Natural killer cell (primary cell): Measurements from ENCODE around the gene ARHGEF2. TPM values are rescaled to one million over a fixed set of nuclear protein-coding genes. Genes with fewer than 3 reads are reported as not detected.
A peak's percentile ranks its signal among the peaks of the same experiment; 100 is the strongest.

Source experiments
- ATAC-seq, 3 donors: fragments of 150-1000 bp in 2 of 3; fragments of 200-7000 bp in 1 of 3; cut with Tn5 transposase; 1 replicate in 1 of 3; 2 replicates in 2 of 3; pipeline ENCODE4 v1.10.0; 2021; ENCODE audit warnings: mild to moderate bottlenecking in 2 of 3, moderate library complexity in 2 of 3
- DNase-seq, 2 donors: peaks; one replicate each; pipeline versions ENCODE4 v3.0.0 to v3.0.0-alpha.2; 2013 to 2021; ENCODE audit warnings: mixed read lengths in 1 of 2
- H3K27ac ChIP-seq: one replicate; pipeline ENCODE4 v1.5.1; 2013; ENCODE audit warnings: mild to moderate bottlenecking, low read length
- H3K27me3 ChIP-seq: one replicate; pipeline ENCODE4 v1.6.1; 2013; ENCODE audit warnings: low read length; ENCODE audit not compliant: control insufficient read depth, insufficient read depth
- H3K36me3 ChIP-seq: one replicate; pipeline ENCODE4 v1.6.1; 2013; ENCODE audit warnings: low read length; ENCODE audit not compliant: control insufficient read depth, insufficient read depth
- H3K4me1 ChIP-seq: one replicate; pipeline ENCODE4 v1.6.1; 2013; ENCODE audit warnings: low read length; ENCODE audit not compliant: control insufficient read depth, insufficient read depth
- H3K4me3 ChIP-seq: one replicate; pipeline ENCODE4 v1.5.1; 2013; ENCODE audit warnings: low read length
- H3K9me3 ChIP-seq: one replicate; pipeline ENCODE4 v1.6.1; 2013; ENCODE audit warnings: low read length; ENCODE audit not compliant: control insufficient read depth, insufficient read depth
- H3K27ac Mint-ChIP-seq, 2 donors: one replicate each; pipeline ENCODE4 v1.8.0; 2022; ENCODE audit warnings: mild to moderate bottlenecking in 2 of 2, mixed read lengths in 2 of 2, moderate library complexity in 1 of 2
- H3K27me3 Mint-ChIP-seq, 2 donors: one replicate each; pipeline ENCODE4 v1.8.0; 2022; ENCODE audit warnings: low read depth in 2 of 2, mixed read lengths in 2 of 2
- H3K36me3 Mint-ChIP-seq: one replicate; pipeline ENCODE4 v1.8.0; 2022; ENCODE audit warnings: mixed read lengths
- H3K4me1 Mint-ChIP-seq, 2 donors: one replicate each; pipeline ENCODE4 v1.8.0; 2022; ENCODE audit warnings: mixed read lengths in 2 of 2
- H3K4me3 Mint-ChIP-seq: one replicate; pipeline ENCODE4 v1.8.0; 2022; ENCODE audit warnings: mild to moderate bottlenecking, moderate library complexity, mixed read lengths
- H3K9me3 Mint-ChIP-seq, 2 donors: one replicate each; pipeline ENCODE4 v1.8.0; 2022; ENCODE audit warnings: mixed read lengths in 2 of 2
- WGBS: methylation state at CpG from one replicate; pipeline ENCODE4 v1.1.7; 2013; ENCODE audit warnings: missing lambda C conversion rate; ENCODE audit not compliant: insufficient coverage; 5-methylcytosine and 5-hydroxymethylcytosine counted together
- intact Hi-C: fragments of 100-400 bp; cut with micrococcal nuclease; formaldehyde crosslinking; loops from one replicate; pipeline ENCODE4 v1.14.2; 2022
- total RNA-seq, 4 donors: library from RNA; stranded (reverse); fragments of 120-200 nt in 1 of 4; gene quantifications; one replicate each; pipeline versions ENCODE4 v1.2.3 to v1.2.4, GENCODE V29; 2013 to 2022
- TF ChIP-seq, protein P1 (sequence below): fragments of 200-600 bp; IDR thresholded peaks from one replicate; pipeline ENCODE4 v1.8.0; 2022; ENCODE audit warnings: antibody characterized with exemption

Gene ARHGEF2
- total RNA-seq, 3 donors from 2014 or later (not counting 1 experiment from before 2014, with no cell fraction given), result 143 to 200 (median 147) TPM

DNA sequence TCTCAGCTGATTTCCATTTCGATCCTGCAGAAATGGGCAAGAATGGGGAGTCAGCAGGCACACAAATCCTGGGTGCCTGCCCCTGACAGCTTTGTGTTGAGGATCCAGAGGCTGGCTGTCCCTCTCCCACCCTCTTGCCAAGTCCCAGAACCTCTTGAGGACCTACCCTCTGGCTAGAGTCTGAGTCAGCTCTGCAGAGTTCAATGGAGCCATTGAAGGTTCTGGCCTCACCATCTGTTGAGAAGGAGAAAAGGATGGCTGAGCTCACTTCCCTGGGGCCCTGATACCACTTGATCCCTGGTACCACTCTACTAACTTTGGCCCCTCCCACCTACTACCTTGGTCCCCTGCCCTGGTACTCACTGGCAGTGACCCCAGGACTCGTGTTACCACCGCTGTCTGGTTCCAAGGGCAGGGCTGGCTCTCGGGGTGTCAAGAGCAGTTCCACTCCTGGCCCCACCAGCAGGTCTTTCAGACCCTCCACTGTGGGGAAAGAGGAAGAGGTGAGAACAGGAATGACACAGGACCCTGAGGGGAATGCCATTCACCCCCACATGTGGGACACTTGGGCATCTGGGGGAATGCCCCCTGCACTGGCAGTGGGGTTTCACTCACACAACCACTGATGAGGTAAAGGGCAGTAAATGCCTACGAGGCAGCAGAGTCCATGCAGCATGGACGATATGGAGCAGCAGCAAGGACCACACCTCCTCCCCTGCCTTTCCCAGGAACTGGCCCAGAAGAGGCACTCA, 26.4 kb downstream of the ARHGEF2 start:
- peak overlapping the region in 1 of 2 donors; percentile 31 for H3K27ac Mint-ChIP-seq
- peaks cover 84% of the 10 kb centered on the region for H3K36me3 ChIP-seq
- TF ChIP-seq, protein P1, sequence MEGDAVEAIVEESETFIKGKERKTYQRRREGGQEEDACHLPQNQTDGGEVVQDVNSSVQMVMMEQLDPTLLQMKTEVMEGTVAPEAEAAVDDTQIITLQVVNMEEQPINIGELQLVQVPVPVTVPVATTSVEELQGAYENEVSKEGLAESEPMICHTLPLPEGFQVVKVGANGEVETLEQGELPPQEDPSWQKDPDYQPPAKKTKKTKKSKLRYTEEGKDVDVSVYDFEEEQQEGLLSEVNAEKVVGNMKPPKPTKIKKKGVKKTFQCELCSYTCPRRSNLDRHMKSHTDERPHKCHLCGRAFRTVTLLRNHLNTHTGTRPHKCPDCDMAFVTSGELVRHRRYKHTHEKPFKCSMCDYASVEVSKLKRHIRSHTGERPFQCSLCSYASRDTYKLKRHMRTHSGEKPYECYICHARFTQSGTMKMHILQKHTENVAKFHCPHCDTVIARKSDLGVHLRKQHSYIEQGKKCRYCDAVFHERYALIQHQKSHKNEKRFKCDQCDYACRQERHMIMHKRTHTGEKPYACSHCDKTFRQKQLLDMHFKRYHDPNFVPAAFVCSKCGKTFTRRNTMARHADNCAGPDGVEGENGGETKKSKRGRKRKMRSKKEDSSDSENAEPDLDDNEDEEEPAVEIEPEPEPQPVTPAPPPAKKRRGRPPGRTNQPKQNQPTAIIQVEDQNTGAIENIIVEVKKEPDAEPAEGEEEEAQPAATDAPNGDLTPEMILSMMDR, result no peak
- WGBS, result 97% methylated on average over 6 of the region's 6 CpGs
- peaks cover 7% of the 10 kb centered on the region for H3K4me1 ChIP-seq
- H3K4me3 Mint-ChIP-seq, result no peak overlapping the region
- no peaks in the 10 kb centered on the region for H3K9me3 ChIP-seq
- H3K36me3 Mint-ChIP-seq, result peaks cover 9% of the 10 kb centered on the region
- H3K9me3 Mint-ChIP-seq, result no peaks in the 10 kb centered on the region
- H3K27me3 Mint-ChIP-seq, result no peaks in the 10 kb centered on the region
- H3K27ac ChIP-seq, result no peak overlapping the region
- H3K27me3 ChIP-seq, result no peaks in the 10 kb centered on the region
- ATAC-seq, result no peak
- DNase-seq, result no peak
- H3K4me1 Mint-ChIP-seq, result peaks cover 3% of the 10 kb centered on the region in 2 donors
- no peak overlapping the region for H3K4me3 ChIP-seq
- intact Hi-C loops, result no loop called here

DNA sequence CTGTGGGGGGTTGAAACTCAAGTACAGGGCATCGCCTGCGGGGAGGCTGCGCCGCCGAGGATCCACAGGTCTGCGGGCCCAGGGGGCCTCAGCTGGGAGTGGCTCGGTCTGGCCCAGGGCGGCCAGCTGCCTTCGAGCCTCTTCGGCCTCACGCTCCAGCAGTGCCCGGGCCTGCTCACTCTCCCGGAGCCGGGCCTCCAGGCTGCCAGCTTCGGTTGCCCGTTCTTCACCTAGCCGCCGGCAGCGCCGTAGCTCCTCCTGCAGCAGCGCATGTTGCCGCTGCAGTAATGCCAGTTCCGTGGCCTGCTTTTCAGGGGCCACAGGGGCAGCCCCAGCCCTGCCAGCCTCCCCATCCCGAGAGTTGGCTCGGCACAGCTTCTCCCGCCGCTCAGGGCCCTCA, 27.5 kb downstream of the ARHGEF2 start:
- Mint-ChIP-seq H3K9me3 (no peaks in the 10 kb centered on the region), H3K27ac (peak overlapping the region in 1 of 2 donors; percentile 31), H3K27me3 (no peaks in the 10 kb centered on the region), H3K36me3 (peaks cover 16% of the 10 kb centered on the region), H3K4me3 (no peak overlapping the region), H3K4me1 (peaks cover 14% of the 10 kb centered on the region in 2 donors)
- Histone ChIP-seq H3K4me3 (no peak overlapping the region), H3K4me1 (peaks cover 18% of the 10 kb centered on the region), H3K36me3 (peaks cover 82% of the 10 kb centered on the region), H3K27me3 (no peaks in the 10 kb centered on the region), H3K27ac (no peak overlapping the region), H3K9me3 (no peaks in the 10 kb centered on the region)
- DNase-seq (no peak), ATAC-seq (no peak)
- 97% methylated on average over 27 of the region's 27 CpGs for WGBS
- intact Hi-C loops, result no loop called here
- TF ChIP-seq, protein P1, result no peak

DNA sequence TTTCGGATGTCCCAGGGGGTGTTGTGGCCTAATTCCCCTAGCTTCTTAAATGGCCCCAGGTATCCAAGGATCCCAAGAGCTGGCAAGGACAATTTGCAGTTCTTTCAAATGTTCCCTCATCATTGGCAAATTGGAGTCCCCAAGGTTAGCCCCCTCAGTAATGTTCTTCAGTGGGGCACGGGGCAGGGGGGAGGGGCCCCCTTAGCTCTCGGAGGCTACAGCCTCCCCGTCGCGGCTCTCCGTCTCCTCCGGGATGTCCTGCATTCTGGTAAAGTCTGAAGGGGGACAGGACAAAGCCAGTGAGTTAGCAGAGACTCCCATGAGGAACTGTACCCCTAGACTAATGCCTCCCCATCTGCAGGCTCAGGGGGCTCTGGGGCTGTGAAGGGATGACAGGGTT, 30.6 kb downstream of the ARHGEF2 start:
- DNase-seq (no peak), ATAC-seq (no peak)
- Mint-ChIP-seq H3K27ac (peak overlapping the region; percentile 91 to 98), H3K4me1 (peaks cover 15 to 24% of the 10 kb centered on the region in 2 donors), H3K27me3 (no peaks in the 10 kb centered on the region), H3K9me3 (no peaks in the 10 kb centered on the region), H3K4me3 (no peak overlapping the region), H3K36me3 (peaks cover 8% of the 10 kb centered on the region)
- H3K27me3 ChIP-seq, result no peaks in the 10 kb centered on the region
- intact Hi-C loops, result no loop called here
- H3K27ac ChIP-seq, result no peak overlapping the region
- peaks cover 54% of the 10 kb centered on the region for H3K36me3 ChIP-seq
- TF ChIP-seq, protein P1, result no peak
- H3K4me3 ChIP-seq, result no peak overlapping the region
- WGBS, result 96% methylated on average over 8 of the region's 8 CpGs
- H3K9me3 ChIP-seq, result no peaks in the 10 kb centered on the region
- peaks cover 44% of the 10 kb centered on the region for H3K4me1 ChIP-seq

DNA sequence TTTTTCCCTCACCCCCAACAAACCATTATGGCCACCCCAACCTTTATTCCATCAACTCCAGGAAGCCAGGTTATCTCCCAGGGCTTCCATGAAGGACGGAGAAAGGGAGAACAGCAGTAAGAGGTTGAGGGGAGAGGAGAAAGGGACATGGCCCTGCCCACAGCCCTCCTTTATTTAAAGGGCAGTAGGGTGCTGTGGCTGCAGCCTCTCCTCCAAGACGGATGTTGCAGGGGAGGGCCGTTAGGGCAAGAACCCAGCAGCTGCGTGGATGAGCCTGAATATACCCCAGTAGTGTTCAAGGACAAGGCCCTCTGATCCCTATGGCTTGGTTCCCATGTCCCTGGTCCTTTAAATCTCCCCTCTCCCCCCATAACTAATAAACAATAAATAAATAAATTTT, 31.1 kb downstream of the ARHGEF2 start:
- Mint-ChIP-seq H3K27ac (peak overlapping the region; percentile 91 to 98), H3K9me3 (no peaks in the 10 kb centered on the region), H3K4me3 (no peak overlapping the region), H3K27me3 (no peaks in the 10 kb centered on the region), H3K4me1 (peaks cover 15 to 27% of the 10 kb centered on the region in 2 donors), H3K36me3 (peaks cover 8% of the 10 kb centered on the region)
- no peak for DNase-seq
- no peak overlapping the region for H3K4me3 ChIP-seq
- WGBS, result 82% methylated on average over 4 of the region's 4 CpGs
- H3K4me1 ChIP-seq, result peaks cover 49% of the 10 kb centered on the region
- H3K36me3 ChIP-seq, result peaks cover 50% of the 10 kb centered on the region
- no peaks in the 10 kb centered on the region for H3K27me3 ChIP-seq
- no peaks in the 10 kb centered on the region for H3K9me3 ChIP-seq
- peak overlapping the region; percentile 75 for H3K27ac ChIP-seq
- intact Hi-C loops, result no loop called here
- ATAC-seq, result no peak
- TF ChIP-seq, protein P1, result no peak
